MM.1S (cell line): ENCODE results near the gene KCNIP4.

Experiments used
- DNase-seq: peaks from one replicate; pipeline ENCODE4 v3.0.0-alpha.2; 2015
- H2AFZ ChIP-seq: fragments of 300-600 bp; sonication (generic); 2 replicates; pipeline ENCODE4 v1.6.0; 2016; ENCODE audit warnings: antibody characterized with exemption, low read length
- H3F3A ChIP-seq: fragments of 300-600 bp; sonication (generic); 2 replicates; pipeline ENCODE4 v1.6.1; 2016; ENCODE audit warnings: mild to moderate bottlenecking, antibody characterized with exemption, low read length, moderate library complexity, mixed read lengths; ENCODE audit not compliant: insufficient read depth
- H3K27ac ChIP-seq: fragments of 300-600 bp; sonication (generic); 2 replicates; pipeline ENCODE4 v1.5.1; 2016; ENCODE audit warnings: mild to moderate bottlenecking, low read length
- H3K27me3 ChIP-seq: fragments of 300-600 bp; sonication (generic); replicated peaks from 2 replicates; pipeline ENCODE4 v1.6.0; 2016; ENCODE audit warnings: low read length; ENCODE audit not compliant: insufficient read depth
- H3K36me3 ChIP-seq: fragments of 300-600 bp; sonication (generic); replicated peaks from 2 replicates; pipeline ENCODE4 v1.6.1; 2016; ENCODE audit warnings: mild to moderate bottlenecking, low read length, mixed read lengths; ENCODE audit not compliant: insufficient read depth
- H3K4me1 ChIP-seq: fragments of 300-600 bp; sonication (generic); 2 replicates; pipeline ENCODE4 v1.6.1; 2016; ENCODE audit warnings: low read length, mixed read lengths
- H3K4me2 ChIP-seq: fragments of 300-600 bp; sonication (generic); 2 replicates; pipeline ENCODE4 v1.6.0; 2016; ENCODE audit warnings: low read depth, low read length
- H3K4me3 ChIP-seq: fragments of 300-600 bp; sonication (generic); 2 replicates; pipeline ENCODE4 v1.5.1; 2016; ENCODE audit warnings: low read length, mixed read lengths
- H3K79me2 ChIP-seq: fragments of 300-600 bp; sonication (generic); 2 replicates; pipeline ENCODE4 v1.6.1; 2016; ENCODE audit warnings: mixed run types, low read length, mixed read lengths
- H3K9ac ChIP-seq: fragments of 300-600 bp; sonication (generic); 2 replicates; pipeline ENCODE4 v1.6.1; 2016; ENCODE audit warnings: low read length, mixed read lengths
- H3K9me2 ChIP-seq: fragments of 300-600 bp; sonication (generic); replicated peaks from 2 replicates; pipeline ENCODE4 v1.6.1; 2016; ENCODE audit warnings: mild to moderate bottlenecking, low read length, mixed read lengths; ENCODE audit not compliant: insufficient read depth
- H3K9me3 ChIP-seq: fragments of 300-600 bp; sonication (generic); replicated peaks from 2 replicates; pipeline ENCODE4 v1.6.1; 2016; ENCODE audit warnings: mild to moderate bottlenecking, low read length, mixed read lengths; ENCODE audit not compliant: insufficient read depth
- H4K20me1 ChIP-seq: fragments of 300-600 bp; sonication (generic); 2 replicates; pipeline ENCODE4 v1.6.1; 2016; ENCODE audit warnings: mild to moderate bottlenecking, low read length, moderate library complexity, mixed read lengths; ENCODE audit not compliant: insufficient read depth
- EZH2 ChIP-seq: fragments of 300-600 bp; sonication (generic); optimal IDR thresholded peaks from 2 replicates; pipeline ENCODE3; 2017; ENCODE audit warnings: low read depth, mild to moderate bottlenecking, antibody characterized with exemption, low read length, mixed read lengths
- EZH2phosphoT487 ChIP-seq: fragments of 300-600 bp; sonication (generic); IDR thresholded peaks from 2 replicates; pipeline ENCODE4 v1.6.1; 2018; ENCODE audit warnings: antibody characterized with exemption, low read length
- TF ChIP-seq, protein P1 (sequence below): fragments of 300-600 bp; sonication (generic); IDR thresholded peaks from 2 replicates; pipeline ENCODE4 v1.5.1; 2016; ENCODE audit warnings: antibody characterized with exemption, low read length, mixed read lengths

The KCNIP4 gene

DNA sequence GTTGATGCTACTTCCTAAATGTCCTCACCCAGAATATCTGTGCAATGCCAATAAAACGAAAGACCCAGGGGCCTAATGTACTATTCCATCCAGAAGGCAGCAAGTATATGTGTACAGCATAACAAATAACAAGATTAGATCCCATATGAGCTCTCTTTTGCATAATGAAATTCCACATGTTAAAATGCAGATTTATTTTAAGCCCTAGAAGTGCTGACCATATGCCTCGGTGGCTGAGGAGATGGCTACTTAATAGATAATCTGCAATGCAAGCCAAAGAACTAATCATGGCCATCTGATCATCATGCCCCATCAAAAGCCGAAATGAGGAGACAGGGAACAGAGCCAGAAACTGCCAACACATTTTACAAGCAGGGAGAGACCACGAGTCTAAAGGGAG lies 293.5 kb downstream of the KCNIP4 start:
- DNase-seq, result no peak
- H3K9ac ChIP-seq, result no peak overlapping the region
- no peaks in the 10 kb centered on the region for H3F3A ChIP-seq
- H3K36me3 ChIP-seq, result no peaks in the 10 kb centered on the region
- no peaks in the 10 kb centered on the region for H3K4me1 ChIP-seq
- TF ChIP-seq EZH2phosphoT487 (no peak), EZH2 (no peak)
- TF ChIP-seq, protein P1, sequence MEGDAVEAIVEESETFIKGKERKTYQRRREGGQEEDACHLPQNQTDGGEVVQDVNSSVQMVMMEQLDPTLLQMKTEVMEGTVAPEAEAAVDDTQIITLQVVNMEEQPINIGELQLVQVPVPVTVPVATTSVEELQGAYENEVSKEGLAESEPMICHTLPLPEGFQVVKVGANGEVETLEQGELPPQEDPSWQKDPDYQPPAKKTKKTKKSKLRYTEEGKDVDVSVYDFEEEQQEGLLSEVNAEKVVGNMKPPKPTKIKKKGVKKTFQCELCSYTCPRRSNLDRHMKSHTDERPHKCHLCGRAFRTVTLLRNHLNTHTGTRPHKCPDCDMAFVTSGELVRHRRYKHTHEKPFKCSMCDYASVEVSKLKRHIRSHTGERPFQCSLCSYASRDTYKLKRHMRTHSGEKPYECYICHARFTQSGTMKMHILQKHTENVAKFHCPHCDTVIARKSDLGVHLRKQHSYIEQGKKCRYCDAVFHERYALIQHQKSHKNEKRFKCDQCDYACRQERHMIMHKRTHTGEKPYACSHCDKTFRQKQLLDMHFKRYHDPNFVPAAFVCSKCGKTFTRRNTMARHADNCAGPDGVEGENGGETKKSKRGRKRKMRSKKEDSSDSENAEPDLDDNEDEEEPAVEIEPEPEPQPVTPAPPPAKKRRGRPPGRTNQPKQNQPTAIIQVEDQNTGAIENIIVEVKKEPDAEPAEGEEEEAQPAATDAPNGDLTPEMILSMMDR, result no peak
- no peaks in the 10 kb centered on the region for H3K9me3 ChIP-seq
- no peaks in the 10 kb centered on the region for H3K9me2 ChIP-seq
- H4K20me1 ChIP-seq, result no peaks in the 10 kb centered on the region
- no peak overlapping the region for H3K4me2 ChIP-seq
- H3K4me3 ChIP-seq, result no peak overlapping the region
- H3K27ac ChIP-seq, result no peak overlapping the region
- H2AFZ ChIP-seq, result no peak overlapping the region
- H3K27me3 ChIP-seq, result no peaks in the 10 kb centered on the region
- H3K79me2 ChIP-seq, result no peaks in the 10 kb centered on the region

DNA sequence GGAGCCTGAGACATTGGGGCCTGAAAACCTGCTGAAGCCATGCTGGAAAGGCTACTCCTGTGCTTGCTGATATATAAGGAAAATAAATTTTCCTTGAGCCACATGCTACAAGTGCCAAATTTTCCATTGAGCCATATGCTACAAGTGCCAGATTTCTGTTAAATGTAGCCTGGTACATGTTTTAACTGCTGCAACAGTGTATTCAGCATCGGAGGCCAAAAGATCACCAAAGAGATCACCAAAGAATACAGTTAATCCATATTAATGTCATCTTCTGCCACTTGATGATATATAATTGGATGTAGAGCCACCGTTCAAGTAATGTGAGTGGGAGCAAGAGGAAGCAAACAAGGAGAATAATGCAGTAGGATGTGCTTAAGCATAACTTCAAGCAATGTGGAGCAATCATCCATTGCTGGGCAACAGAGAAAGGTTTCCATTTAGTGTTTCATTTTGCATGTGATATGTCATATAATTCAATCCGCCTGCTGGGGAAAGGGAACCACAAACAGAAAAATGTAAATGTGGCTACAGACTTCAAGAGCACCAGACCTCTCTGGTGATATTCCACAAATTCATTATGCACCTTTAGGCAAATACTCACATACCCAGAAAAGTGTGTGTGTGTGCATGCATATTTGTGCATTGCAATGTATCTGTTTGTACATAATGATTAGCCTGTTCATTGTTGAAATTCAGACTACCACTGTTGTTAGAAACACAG lies 295.9 kb downstream of the KCNIP4 start:
- Histone ChIP-seq H3K36me3 (no peaks in the 10 kb centered on the region), H3K4me1 (no peaks in the 10 kb centered on the region), H3F3A (no peaks in the 10 kb centered on the region), H3K9me3 (no peaks in the 10 kb centered on the region), H3K4me2 (no peak overlapping the region), H2AFZ (no peak overlapping the region), H3K9ac (no peak overlapping the region), H3K79me2 (no peaks in the 10 kb centered on the region), H4K20me1 (no peaks in the 10 kb centered on the region), H3K27me3 (no peaks in the 10 kb centered on the region), H3K27ac (no peak overlapping the region), H3K4me3 (no peak overlapping the region), H3K9me2 (no peaks in the 10 kb centered on the region)
- DNase-seq, result no peak
- TF ChIP-seq EZH2, result no peak
- TF ChIP-seq, protein P1, result no peak
- TF ChIP-seq EZH2phosphoT487, result no peak

DNA sequence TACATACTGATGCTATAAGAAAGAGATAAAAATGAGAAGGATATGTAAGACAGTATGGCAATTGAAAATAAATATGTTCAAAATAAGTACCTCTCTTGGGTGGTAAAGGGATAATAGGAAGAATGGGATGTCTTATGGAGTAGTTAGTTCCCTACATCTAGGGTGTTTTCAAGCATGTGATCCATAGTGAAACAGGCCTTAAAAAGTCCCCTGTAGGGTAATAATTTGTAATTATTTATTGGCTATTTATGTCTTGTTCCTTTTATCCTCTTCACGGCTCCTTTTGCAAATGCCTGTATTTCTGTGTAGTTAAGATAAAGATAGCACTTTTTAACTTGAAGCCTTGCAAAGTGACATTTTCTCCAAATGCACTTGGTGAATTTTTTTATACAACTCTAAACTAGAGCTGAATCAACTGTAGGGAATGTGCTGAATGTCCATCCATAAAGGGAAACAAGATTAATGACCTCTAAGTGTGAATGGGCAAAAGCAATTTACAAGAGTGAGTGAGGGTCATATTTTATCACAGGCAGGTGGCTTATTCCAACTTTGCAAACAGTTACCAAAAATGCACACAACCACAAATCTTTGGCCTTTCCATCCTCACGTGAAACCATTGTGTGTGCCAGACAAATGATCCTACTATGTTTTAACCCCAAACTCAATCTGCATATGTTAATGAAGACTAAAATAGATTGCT lies 299.0 kb downstream of the KCNIP4 start:
- Histone ChIP-seq H3K9me3 (no peaks in the 10 kb centered on the region), H3K9me2 (no peaks in the 10 kb centered on the region), H3K4me2 (no peak overlapping the region), H3K27ac (no peak overlapping the region), H4K20me1 (no peaks in the 10 kb centered on the region), H3K27me3 (no peaks in the 10 kb centered on the region), H3K4me3 (no peak overlapping the region), H2AFZ (no peak overlapping the region), H3F3A (no peaks in the 10 kb centered on the region), H3K4me1 (no peaks in the 10 kb centered on the region), H3K79me2 (no peaks in the 10 kb centered on the region), H3K9ac (no peak overlapping the region), H3K36me3 (no peaks in the 10 kb centered on the region)
- TF ChIP-seq, protein P1, result no peak
- TF ChIP-seq EZH2phosphoT487, result no peak
- no peak for TF ChIP-seq EZH2
- no peak for DNase-seq
